Putamen (tissue), 1 donor: ENCODE data around the gene DNAH17.

Source experiments
- DNase-seq: peaks from one replicate; pipeline ENCODE4 v3.0.0-alpha.2; 2016; ENCODE audit warnings: low spot score

Gene DNAH17

DNA sequence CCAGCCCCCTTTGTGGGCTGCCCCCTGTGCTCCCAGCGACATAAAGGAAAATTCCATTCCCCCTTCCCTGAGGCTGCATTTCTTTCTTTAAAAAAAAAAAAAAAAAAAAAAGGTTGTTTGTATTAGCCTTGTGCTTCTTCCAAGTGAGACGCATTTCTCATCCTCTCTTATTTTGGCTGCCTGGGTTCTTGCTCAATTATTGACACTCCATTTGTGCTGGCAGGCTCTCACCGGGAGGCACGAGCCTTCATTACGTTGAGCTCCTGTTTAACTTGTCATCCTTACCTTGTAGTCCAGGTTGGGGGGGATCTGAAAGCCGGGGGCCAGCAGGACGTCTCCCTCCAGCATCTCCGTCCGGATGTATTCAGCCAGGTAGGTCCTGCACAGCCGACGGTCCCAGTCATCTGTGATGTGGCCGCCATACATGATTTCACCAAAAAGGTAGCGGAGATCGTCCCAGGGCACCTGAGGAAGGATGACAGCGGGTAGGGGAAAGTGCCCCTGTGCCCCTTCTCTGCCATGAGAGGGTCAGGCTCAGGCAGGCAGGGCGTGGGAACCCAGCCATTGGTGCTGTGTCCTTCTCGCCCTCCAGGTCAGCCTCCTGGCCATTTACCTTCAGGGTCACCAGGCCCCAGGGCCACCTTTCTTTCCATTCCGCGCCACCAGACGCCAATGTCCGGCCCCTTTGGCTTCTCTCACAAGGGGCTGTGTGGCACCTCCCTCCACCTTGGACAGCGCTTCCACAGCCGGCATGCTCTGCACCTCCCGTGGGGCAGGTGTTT lies 148.2 kb downstream of the DNAH17 start:
- no peak for DNase-seq

DNA sequence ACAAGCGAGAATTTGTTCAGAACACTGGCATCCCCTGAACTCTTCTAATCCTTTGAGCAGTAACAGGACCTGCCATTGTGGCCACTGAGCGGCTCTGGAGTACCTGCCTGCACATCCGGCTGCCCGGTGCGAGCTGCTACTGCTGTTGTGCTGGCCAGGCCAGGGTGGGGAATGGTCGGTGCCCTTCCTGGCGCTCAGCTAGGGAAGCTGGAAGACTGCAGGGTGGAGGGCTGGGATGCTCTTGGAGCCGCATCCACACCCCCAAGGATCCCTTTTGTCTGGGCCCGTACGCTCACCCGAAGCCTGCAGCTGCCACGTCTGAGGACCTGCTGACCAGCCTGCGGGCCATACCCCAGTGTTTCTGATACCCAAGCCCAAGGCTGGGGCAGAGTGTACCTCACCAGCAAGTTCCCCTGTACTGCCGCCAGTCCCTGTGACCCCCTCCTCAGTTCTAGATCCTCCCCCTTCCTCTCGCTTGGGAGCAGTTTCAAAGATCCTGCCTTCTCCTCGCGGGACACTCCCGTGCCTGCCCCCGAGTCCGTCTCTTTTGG lies 149.1 kb downstream of the DNAH17 start:
- no peak for DNase-seq

DNA sequence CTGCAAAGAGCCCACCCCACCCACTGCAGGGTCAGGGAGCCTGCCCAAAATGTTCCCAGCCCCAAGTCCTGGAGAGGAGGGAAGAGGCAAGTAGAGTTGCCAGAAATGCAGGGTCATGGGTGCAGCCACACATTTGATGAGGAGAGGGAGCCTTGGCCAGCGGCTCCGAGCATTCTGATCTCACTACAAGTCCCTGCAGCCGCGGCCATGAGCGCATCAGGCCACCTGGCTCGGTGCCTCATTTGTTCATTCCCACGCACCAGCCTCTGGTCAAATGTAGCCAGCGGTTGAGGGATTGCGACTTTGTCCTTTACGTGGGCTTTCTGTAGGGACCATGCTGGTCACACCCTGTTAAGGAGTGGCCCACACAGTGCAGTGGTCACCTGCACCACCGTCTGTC lies 150.1 kb downstream of the DNAH17 start:
- no peak for DNase-seq

DNA sequence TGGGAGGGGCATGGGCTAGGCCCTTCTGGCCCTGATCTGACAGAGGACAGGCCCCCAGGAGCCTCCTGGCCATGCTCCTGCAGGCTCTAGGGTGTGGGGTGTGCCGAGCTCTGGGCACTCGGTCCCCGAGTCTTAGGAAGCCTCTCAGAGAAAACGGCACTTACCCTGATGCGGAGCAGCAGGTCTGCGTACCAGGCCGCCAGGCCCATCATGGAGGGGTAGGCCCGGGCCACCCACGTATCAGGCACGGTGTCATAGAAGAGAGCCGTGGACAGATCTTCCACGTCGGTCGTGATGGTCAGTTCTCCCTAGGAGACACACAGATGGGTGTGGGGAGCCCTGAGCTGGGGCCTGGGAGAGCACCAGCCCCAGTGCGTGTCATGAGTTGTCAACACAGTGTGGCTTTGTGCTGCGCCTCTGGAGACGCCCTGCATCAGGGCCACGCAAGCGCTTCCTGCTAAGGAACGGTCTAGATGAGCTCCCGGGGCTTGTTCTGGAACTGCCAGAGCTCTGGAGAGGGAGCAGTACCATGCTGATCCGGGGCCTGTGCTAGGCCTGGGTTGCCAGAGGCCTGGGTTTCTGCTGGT lies 150.8 kb downstream of the DNAH17 start:
- peak; percentile 57 for DNase-seq

DNA sequence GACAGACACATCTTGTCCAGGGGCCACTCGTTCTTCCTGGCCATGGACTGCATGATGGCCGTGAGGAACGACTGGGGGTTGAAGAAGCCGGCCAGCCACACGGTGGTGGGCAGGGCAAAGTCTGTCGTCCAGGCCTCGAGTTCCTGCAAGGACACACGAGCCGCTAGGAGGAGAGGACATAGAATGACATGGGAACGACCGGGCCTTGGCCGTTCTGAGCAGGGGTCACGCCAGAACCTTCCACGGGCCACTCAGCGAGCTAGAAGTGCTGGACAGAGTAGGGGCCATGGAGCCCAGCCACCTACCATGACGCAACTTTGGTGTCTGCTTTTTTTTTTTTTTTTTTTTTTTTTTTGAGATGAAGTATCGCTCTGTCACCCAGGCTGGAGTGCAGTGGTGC lies 151.8 kb downstream of the DNAH17 start:
- no peak for DNase-seq

DNA sequence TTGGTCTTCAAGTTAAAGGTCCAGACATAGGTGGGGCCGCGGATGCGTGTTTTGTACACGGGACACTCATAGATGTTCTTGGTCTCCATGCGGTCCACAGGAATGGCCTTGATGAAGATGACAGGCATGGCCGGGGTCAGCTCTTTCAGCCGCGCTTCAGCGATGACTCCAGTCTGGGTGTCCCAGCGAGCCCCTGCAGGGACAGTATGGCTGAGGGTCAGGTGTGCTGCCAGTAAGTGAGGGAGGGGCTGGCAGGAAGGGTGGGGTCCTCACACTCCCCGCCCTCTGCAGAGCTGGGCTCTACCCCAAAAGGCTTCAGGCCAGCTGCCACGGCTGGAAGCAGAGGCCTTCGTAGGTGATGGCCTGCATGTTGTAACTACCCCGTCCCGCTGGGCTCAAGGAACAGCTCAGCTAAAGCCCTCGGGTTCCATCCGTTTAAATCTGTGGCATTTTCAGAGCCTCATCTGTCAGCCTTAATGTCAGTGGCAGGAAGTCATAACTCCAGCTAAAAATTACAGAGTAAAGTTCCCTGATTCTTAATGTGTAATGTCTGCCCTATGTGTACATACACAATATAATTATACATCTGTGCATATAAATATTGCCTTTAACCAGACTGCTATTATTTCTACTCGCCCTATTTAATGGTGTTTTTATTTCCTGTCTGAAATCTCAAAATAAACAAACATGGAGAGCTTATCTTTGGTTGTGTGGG lies 153.1 kb downstream of the DNAH17 start:
- DNase-seq = no peak

DNA sequence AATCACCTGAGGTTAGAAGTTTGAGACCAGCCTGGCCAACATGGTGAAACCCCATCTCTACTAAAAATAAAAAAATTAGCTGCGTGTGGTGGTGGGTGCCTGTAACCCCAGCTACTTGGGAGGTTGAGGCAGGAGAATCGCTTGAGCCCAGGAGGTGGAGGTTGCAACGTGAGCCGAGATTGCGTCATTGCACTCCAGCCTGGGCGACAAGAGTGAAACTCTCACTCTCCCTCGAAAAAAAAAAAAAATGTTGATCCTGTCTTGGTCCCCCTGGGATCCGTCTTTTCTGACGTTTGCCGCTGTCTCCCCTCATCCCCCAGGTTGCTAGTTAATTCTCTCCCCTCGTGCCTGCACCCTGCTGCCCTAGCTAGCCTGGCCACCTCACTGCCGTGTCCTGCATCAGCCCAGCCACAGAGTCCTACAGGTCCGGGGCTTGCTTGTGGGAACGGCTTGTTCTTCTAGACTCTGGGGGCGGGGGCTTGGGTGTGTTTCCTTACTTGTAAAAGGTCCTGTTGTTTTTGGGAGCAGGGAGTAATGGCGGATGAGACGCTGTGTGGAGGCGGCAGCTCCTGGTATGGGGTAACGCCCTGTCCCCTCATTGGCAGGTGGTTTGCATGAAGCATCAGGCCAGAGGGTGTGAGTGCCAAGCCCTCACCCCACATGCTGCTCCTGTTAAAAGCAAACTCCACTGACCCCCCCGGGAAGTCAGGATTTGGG lies 154.2 kb downstream of the DNAH17 start:
- no peak for DNase-seq

DNA sequence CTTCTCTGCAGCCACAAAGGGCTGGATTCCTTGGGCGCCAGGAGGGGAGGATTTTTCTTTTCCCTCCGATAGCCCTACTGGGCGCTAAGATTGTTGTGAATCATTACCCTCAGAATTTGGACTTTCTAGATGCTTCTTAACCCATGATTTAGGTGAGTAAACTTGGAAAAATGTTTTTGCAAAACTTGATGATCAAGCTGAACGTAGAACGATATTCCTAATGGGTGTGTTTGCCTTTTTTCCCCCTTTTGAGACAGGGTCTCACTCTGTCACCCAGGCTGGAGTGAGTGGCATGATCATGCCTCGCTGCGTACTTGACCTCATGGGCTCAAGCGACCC lies 155.0 kb downstream of the DNAH17 start:
- DNase-seq = no peak

DNA sequence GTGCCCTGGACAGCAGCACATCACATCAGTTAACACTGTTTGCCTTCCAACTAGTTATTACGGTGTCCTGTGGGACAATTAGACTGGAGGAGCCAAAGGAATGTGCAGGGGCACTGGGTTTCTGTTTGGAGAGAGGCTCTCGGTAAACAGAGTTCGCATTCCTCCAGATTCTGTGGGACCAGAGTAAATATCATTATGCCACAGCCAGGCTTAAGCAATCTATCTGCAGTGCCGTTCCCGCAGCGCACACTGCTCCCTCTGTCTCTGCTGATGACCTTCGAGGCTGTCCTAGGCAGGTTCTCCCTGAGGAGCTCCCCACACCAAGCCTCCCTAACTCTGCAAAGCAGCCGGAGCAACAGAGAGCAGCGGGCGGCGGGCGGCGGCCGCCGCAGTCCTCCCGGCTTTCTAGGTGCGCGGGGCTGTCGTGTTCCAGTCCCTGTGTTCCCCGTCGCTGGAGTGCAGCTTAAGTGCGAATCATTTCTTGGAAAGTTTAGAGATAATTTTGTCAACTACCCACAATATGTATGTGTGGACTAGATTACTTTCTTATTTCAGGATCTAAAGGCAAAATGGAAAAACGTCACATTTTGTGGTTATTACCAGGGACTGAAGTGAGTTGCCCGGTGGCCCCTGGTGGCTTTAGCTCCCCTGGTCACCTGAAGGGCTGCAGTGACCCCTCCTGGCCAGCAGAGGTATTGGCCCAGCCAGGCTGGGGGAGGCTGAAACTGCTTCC lies 155.5 kb downstream of the DNAH17 start:
- DNase-seq = peak; percentile 70

DNA sequence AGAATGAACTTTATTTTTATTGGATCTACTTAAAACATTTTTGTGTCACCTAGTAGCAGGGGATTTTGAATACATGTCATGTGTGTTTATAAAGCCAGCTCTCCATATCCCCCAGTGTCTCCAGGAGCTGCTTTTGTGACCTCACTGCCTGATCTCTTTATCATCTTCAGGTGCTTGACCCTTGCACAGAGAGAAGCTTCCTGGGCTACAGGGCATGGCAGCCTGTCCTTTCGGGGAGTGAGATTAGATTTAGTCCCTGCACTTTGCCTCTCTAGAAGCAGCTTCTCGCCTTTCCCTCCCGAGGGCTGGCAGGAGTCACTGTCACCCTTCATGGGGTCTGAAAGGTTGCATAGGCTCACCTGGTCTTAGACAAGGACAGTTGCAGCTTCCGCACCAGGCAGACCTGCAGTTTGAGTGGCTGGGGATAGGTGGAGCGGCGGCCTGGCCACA lies 156.1 kb downstream of the DNAH17 start:
- DNase-seq = no peak

DNA sequence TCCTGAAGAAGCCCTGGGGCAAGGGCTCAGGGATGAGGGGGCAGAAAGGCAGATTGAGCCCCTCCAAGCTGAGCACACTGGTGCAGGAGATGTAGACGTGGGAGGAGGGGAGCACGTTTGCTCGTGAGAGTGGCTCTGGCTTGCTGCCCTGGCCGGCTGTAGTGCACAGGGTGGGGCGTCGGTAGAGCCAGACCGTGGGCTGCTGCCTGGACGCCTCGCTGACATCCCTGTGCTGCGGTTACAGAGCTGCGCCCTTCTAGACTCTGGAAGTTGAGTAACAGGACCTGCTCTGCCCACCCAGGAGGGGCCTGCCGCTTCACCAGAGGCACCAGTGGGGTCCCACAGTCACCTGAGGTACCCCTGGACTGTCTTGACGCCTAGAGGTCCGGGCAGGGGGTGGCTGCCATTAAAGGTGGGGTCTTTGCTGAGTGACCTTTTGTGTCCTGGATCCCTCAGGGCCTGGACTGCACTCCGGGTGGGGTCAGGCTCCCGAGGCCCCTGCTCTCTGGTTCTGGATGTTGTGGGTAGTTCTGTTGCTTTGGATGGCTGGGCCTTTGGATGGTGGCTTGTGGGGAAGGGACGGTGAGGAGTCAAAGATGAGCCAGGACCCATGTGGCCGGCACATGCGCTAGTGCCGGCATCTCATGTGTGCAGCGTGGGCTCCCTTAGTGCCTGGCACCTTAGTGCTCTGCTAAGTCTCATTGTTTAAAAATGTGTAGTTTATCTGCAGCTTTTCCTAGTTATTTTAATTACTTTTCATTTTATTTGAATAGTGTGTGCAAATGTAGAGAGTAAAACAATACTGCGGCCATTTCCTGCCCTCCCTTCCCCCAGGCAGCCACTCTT lies 157.0 kb downstream of the DNAH17 start:
- no peak for DNase-seq

DNA sequence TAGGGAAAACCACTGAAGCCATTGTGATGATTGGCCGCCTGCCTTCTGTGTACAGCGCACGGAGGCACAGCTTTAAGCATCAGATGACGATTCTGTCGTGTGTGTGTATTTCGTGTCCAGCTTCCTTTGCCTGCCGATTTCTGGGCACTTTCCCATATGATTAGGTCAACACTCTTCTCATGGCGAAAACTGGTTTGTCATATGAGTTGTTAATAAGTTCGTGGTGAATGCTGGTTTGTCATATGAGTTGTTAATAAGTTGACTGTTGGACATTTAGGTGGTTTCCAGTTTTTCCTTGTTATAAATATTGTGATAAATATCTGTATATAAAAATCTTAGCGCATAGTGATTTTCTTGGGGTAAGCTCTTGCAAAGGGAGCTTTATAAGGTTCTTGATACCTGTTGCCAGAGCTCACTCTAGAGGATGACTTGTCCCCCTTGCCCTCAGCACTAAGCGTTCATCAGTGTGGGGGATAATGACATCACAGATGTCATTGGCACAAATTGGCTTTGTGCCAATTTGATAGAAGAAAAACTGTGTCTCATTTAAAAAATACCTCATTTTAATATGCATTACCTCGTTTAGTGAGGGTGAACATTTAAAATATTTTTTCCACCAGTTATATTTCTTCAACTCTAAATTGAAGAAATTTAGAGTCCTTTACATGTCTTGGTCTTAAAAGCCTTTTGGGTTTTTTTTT lies 158.7 kb downstream of the DNAH17 start:
- DNase-seq = no peak

DNA sequence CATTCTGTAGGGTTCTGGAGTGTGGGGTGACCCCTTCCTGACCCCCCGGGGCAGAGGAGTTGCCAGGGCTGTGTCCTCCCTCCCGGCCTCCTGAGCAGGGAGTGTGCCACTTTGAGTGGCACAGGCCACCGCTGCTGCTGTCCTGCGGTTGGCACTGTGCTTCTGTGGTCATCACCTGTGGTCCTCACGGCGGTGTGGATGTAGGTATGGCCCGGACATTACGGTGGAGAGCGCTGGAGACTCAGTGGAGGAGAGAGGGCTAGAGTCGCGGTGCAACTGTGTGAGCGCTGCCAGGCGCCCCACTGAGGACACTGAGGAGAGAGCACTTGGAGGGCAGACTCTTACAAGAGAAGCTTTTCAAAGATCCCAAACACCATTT lies 159.7 kb downstream of the DNAH17 start:
- no peak for DNase-seq

DNA sequence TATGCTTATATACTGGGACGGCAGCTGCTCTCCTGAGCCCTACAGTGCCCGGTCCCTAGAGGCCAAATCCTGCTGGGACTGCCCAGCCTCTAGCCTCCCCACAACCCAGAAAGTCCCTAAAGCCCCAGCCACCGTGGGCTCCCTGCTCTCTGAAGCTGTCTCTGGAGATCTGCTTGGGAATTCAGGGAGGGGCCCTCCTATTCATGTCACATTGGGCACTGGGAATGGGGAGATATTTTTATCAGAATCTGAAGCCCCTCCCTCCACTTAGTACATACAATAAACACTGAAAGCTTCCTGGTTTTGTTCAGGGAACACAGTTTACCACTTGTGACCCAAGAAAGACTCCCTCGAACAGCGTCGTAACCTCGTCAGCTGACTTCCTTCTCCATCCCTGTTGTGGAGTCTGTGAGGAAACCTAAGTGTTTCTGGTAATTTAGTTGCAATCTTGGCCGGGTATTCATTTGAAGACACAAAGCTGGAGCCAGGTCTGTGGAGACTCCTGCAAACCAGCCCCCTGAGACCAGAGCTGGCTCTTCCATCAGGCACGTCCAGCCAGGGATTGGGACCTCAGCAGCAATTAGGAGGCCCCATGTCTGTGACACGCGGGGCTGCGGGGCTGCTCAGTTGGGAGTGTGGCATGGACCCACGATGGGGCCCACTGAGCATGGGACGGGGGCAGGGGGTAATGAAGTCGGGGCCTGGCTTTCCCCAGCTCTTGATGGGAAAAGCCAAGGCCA lies 160.2 kb downstream of the DNAH17 start:
- DNase-seq = peak; percentile 54

DNA sequence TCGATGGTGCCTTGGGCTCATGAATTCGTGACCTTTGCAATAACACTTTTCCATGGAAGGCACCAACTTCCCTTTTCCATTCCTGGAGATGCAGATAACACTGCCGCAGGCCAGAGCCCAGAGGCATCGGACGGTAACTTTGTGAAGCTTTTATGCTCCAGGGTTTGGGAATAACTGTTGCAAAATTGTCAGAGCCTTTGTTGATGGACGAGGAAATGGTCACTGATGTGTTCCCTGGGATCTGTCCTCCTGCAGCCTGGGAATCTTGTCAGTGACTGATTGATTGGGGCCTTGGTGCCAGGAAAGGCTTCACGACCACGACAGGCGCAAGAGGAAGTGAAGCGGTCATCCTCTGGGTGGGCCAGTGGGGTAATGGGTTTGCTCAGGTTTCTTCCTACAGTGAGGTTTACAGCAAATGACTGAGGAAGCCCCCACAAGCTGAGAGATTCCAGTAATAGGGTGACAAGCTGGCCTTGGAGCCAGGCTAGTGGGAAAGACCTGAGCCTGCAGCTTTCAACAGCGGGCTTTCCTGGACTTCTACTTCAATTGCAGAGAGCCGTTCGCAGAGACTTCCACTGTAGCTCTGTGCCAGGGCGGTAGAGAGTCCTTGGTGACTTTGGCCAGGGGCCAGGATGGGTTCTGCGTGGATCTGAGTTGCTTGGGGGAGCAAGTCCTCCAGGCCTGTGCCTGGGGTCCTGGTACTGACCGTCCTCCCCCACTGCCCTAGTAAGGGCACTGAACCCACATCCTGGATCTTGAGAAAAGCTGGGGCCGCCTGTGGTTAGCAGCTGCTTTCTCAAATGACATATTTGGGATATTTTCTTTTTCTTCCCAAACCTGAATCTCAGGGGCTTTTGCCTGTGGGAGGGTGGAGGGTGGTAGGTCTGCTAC lies 161.1 kb downstream of the DNAH17 start:
- no peak for DNase-seq

DNA sequence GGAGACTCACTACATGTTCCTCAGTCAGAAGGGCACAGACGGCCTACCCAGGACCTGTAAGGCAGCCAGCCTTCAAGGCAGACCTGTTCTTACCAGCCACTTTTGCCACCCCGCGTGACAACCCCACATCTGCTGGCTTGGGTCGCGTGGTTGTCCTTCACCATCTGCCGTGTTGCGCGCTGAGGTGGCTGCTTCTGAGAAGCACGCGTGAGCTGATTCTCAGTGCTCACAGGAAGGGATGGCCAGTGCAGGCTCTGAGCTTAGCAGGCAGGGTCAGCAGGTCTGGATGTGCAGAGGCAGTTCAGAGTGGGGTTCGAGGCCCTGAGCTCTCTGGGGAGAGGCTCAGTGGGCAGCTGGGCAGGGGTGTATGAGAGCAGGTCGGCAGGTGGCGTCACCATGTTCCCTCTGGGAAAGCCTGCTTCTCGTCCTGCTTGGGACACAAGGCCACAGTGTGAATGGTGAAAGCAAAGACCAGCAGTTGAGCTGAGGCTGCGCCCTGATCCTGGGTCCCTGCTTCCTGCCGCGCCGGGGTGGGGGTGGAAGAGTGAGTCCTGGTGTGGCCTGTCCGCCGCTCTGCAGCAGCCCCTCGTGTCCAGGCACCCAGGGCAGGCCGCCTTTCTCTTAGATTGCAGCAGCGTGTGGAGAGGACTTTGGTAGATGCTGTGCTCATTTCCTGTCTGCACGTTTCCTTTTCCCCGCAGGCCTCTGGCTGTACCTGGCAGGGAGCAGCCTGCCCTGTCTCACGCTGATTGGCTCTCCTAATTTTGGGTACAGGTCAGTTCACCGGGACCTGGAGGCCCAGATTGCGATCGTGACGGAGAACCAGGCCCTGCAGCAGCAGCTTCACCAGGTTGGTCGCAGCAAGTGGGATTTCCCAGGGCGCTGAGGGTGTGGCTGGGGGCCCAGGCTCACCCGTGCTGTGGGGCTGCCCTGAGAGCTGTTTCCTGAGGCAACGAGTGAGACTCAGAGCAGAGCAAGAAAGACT lies 162.7 kb downstream of the DNAH17 start:
- DNase-seq = no peak

DNA sequence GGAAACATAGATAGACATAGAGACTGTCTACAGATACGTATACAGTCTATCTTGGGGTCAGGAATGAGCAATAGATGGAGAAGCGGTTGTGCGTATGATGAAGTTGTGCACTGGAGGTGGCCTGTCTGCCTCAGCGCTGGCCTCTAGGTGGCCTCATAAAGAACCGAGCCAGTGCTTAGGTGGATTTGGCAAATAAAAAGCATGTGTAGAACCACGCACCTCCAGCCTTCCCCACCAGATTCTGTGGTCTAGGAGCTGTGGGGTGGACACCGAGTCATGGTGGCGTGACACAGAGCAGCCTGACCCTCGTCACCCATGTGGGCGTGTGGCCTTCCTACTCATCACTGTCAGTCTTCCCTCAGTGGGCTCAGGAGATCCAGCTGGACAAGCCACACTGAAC lies 164.8 kb downstream of the DNAH17 start:
- DNase-seq = no peak
